GM19099 (cell line): ENCODE data around the gene NCBP3.

Experiments used
- POLR2A ChIP-seq: IDR thresholded peaks from 3 replicates; pipeline ENCODE4 v1.6.1; 2011; ENCODE audit warnings: low read depth; ENCODE audit not compliant: insufficient read length; ENCODE audit errors: extremely low read depth

The NCBP3 gene

GRCh38 chr17:3763777-3764170 lies 82.3 kb downstream of the NCBP3 start:
- TF ChIP-seq POLR2A = no peak

DNA sequence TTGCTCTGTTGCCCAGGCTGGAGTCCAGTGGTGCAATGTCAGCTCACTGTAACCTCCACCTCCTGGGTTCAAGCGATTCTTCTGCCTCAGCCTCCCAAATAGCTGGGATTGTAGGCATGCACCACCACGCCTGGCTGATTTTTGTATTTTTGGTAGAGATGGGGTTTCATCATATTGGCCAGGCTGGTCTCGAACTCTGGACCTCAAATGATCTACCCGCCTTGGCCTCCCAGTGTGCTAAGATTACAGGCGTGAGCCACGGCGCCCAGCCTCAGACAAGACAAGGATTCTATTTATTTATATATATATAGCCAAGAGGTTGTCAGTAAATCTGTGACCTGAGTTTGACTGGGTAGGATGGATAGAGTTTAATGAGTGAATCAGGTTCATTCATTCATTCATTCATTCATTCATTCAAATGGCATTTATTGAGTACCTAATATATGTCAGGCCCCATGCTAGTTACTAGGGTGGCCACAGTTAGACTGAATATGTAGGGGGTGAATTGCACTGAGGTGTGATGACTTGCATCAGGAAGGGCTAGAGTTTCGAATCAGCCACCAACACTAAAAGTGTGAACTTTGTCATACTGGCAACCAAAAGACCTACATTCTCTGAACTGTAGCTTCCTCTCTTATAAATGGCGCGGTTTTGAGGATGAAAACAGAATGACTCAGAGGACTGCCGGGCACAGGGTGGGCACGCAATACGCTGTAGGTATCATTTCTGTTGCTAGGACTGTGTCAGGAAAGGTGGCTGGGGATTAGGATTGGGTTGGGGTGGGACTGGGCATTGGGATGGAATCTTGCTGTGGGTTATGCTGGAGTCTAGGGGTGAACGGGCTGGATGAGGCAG lies 82.9 kb downstream of the NCBP3 start:
- no peak for TF ChIP-seq POLR2A

- TF ChIP-seq POLR2A = no peak
Measured at GRCh38 chr17:3761918-3762380, 84.1 kb downstream of the NCBP3 start.

DNA sequence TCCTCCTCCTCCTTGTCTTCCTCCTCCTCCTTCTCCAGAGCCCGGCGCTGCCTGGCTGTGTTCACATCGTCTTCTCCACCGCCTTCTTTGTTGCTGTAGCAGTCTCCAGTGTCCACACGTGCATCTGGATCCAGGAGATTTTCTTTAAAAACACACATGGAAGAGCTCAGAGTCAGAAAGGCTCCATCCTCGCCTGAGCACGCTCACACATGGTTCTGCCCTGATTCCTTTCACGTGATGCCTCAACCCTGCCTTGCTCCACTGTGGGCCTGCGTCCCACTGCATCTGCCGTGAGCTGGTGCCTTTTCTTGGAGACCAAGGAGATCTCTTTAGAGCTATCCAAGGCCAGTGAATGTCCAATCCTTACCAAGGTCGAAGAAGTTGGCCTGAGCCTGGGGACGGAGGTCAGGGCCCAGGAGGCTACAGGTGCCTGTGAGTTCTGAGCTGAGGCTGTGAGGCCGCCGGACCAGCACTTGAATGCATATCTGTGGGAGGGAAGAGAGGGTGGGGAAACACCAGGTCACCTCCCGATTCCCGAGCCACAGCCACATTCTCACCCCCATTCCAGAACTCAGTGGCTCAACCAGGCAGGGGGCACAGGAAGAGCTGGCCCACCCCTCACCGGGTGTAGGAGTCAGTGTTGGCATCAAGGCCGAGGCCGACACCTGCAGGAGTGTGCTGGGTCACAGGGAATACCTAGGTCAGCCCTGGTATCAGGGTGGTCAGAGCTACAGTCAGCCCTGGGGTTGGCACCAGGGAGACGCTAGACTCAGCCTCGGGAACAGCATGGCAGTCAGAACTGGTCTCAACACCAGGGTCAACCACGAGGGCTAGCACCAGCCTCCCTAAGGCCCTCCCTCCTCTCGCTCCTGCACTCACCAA lies 84.8 kb downstream of the NCBP3 start:
- no peak for TF ChIP-seq POLR2A

DNA sequence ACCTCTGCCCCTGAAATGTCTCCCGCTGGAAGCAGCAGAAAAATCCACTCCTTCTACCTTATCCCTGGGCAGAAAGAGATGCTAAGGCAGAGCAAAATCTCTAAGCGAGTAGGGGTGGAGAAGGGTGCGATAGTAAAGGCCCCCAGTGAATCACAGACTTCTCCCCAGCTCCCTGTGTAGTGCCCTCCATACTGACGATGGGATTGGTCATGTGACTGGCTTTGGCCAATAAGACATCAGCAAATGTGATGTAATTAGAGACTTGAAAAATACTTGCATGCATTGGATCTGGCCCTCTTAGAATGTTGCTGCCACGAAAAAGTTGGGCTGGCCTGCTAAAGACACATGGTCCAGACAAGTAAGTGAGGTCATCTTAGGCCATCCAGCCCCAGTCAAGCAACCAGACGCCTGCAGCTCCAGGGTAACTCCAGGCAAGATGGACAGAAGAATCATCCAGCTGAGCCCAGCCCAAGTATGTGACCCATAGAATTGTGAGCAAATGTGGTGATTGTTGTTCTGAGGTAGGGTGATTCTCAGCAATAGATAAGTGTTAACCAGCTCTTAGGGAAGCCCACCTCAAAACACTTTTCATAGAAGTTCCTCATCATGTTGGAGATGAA lies 86.3 kb downstream of the NCBP3 start:
- TF ChIP-seq POLR2A = no peak

DNA sequence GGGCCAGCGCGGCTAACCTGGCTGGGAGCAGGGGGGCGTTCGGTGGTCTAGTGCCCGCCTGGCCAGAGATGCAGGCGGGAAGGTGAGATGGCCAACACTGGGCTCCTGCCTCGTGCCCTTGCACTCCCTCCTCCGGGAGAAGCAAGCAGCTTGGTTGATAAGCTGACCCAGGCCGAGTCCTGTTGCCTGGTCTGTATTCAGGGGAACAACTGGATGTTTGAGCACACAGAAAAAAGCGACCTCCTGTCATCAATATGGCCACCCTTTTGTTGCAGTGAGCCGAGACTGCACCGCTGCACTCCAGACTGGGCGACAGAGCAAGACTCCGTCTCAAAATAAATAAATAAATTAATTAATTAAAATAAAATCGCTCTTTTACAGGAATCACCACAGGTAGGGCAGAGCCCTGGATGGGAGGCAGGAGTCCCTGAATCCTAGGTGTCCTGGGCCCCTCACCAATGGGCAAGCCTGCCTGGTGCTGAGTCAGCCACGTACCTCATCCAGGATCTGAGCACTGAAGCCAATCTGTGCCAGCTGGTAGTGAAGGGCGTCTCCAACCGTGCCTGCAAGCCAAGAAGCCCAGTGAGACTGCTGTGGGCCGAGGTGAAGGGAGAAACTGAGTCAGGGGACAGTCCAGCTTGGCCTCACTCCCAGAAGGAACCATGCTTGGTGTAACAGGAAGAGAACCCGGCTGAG lies 90.6 kb downstream of the NCBP3 start:
- no peak for TF ChIP-seq POLR2A

GRCh38 chr17:3754458-3755334 lies 91.3 kb downstream of the NCBP3 start:
- no peak for TF ChIP-seq POLR2A

DNA sequence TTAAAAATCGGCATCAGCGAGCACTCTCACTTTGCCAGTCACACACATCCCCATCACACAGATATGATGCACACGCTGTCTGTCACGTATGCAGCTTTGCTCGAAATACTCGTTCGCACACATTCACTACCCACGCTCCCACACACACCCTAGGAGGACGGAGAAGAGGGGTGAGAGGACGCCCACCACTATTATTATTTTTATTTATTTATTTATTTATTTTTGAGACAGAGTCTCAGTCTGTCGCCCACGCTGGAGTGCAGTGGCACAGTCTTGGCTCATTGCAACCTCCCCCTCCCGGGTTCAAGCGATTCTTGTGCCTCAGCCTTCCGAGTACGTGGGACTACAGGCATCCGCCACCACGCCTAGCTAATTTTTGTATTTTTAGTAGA lies 92.0 kb downstream of the NCBP3 start:
- TF ChIP-seq POLR2A = no peak

DNA sequence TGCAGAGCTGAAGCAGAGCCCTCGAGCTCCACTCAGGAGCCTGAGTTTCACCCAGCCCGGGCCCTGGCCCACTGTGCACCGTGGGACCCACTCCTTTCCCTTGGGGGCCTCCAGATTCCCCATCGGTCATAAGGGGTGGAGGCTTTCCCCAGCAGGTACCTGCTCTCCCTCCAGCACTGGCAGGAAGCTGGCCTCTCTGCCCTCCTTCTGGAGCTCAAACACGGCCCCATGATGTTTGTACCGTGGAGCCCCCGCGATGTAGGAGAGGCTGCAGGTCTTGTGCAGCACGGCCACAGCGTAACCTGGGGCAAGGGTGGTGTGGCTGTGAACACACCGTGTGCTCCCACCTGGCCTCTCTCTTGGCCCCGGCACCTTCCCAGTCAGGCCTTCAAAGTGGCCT lies 92.4 kb downstream of the NCBP3 start:
- no peak for TF ChIP-seq POLR2A
